Mesendoderm (in vitro differentiated cells): Measurements from ENCODE around the gene DYRK1A.

Source experiments
- DNase-seq: peaks from one replicate; pipeline ENCODE4 v3.0.0; 2013
- H2AK5ac ChIP-seq: 2 replicates; pipeline ENCODE4 v1.6.1; 2013; ENCODE audit warnings: low read length, inconsistent platforms
- H2BK120ac ChIP-seq: 2 replicates; pipeline ENCODE4 v1.6.1; 2013; ENCODE audit warnings: low read depth, mild to moderate bottlenecking, low read length, moderate library complexity, mixed read lengths
- H2BK15ac ChIP-seq: replicated peaks from 2 replicates; pipeline ENCODE4 v1.6.1; 2013; ENCODE audit warnings: low read depth, mild to moderate bottlenecking, moderate library complexity
- H2BK5ac ChIP-seq: 2 replicates; pipeline ENCODE4 v1.6.1; 2013; ENCODE audit warnings: low read length, inconsistent platforms
- H3K18ac ChIP-seq: 2 replicates; pipeline ENCODE4 v1.6.1; 2013; ENCODE audit warnings: mild to moderate bottlenecking, low read length, mixed read lengths
- H3K23ac ChIP-seq: one replicate; pipeline ENCODE4 v1.6.1; 2013; ENCODE audit warnings: low read length
- H3K27ac ChIP-seq: 2 replicates; pipeline ENCODE4 v1.5.1; 2013; ENCODE audit warnings: low read depth, mild to moderate bottlenecking, inconsistent platforms, low read length, moderate library complexity
- H3K27me3 ChIP-seq: 2 replicates; pipeline ENCODE4 v1.6.1; 2013; ENCODE audit warnings: low read length, control low read depth, mild to moderate bottlenecking, inconsistent platforms; ENCODE audit not compliant: insufficient read depth, poor library complexity
- H3K36me3 ChIP-seq: 2 replicates; pipeline ENCODE4 v1.6.1; 2013; ENCODE audit warnings: low read length, inconsistent platforms; ENCODE audit not compliant: control insufficient read depth, insufficient read depth
- H3K4ac ChIP-seq: one replicate; pipeline ENCODE4 v1.6.1; 2013; ENCODE audit warnings: low read depth, mild to moderate bottlenecking, low read length, moderate library complexity
- H3K4me1 ChIP-seq: 2 replicates; pipeline ENCODE4 v1.6.1; 2013; ENCODE audit warnings: low read depth, low read length, inconsistent platforms; ENCODE audit not compliant: control insufficient read depth
- H3K4me2 ChIP-seq: 2 replicates; pipeline ENCODE4 v1.6.1; 2013; ENCODE audit warnings: low read length
- H3K4me3 ChIP-seq: 2 replicates; pipeline ENCODE4 v1.5.1; 2013; ENCODE audit warnings: mild to moderate bottlenecking, low read length
- H3K56ac ChIP-seq: one replicate; pipeline ENCODE4 v1.6.1; 2013; ENCODE audit warnings: low read length
- H3K79me1 ChIP-seq: 2 replicates; pipeline ENCODE4 v1.6.1; 2013; ENCODE audit warnings: low read length, inconsistent platforms
- H3K79me2 ChIP-seq: 2 replicates; pipeline ENCODE4 v1.6.1; 2013; ENCODE audit warnings: mild to moderate bottlenecking, low read length; ENCODE audit not compliant: control insufficient read depth, insufficient read depth
- H3K9ac ChIP-seq: 2 replicates; pipeline ENCODE4 v1.6.1; 2013; ENCODE audit warnings: low read length, inconsistent platforms
- H4K5ac ChIP-seq: one replicate; pipeline ENCODE4 v1.6.1; 2013; ENCODE audit warnings: low read length
- H4K8ac ChIP-seq: one replicate; pipeline ENCODE4 v1.6.1; 2013; ENCODE audit warnings: low read depth, mild to moderate bottlenecking, control low read depth, low read length, moderate library complexity
- WGBS: extraction: QIAGEN DNeasy Blood & Tissue Kit; methylation state at CpG from one replicate; pipeline ENCODE4 v1.1.7; 2013; ENCODE audit warnings: low lambda C conversion rate, missing lambda C conversion rate; ENCODE audit not compliant: insufficient coverage; ENCODE audit errors: extremely low coverage; 5-methylcytosine and 5-hydroxymethylcytosine counted together

DYRK1A gene

DNA sequence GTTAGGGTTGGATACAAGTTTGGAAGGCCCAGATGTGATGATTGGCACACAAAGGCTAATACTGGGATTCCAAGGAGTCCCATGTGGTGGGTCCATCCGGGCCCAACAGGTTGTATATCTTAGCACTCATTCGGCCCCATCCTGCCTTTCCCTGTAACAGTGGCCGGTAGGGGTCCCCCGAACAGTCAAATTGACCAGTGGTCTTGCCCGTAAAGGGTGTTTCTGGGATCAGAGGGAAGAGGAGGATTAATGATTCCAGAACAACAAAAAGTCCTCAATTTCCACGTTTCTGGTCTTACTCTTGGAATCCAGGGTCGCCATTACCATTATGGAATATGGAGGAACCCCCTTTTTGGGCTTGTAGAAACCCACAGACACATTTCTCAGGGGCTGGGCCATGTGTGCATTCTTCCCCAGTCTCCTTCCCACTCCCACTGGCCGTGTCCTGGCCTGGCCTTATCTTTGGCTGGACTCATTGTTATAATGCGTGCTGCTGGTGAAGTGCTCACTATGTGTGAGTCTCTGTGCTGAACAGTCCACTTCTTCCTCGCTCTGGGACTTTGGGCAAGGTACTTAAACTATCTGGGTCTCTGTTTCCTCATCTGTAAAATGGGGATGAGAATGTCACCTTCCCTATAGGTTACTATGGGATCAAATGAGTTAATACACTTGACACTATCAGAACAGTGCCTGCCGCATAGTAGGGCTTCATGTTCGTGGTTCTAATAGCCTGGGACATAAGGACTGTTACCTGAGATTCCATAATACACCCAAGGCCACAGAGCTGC, 161.8 kb downstream of the DYRK1A start:
- H3K4me3 ChIP-seq, result no peak overlapping the region
- no peak overlapping the region for H3K56ac ChIP-seq
- no peak overlapping the region for H2BK15ac ChIP-seq
- H3K18ac ChIP-seq, result no peak overlapping the region
- no CpG with 5 or more reads among the region's 12 CpGs for WGBS
- no peak overlapping the region for H3K4me2 ChIP-seq
- H3K23ac ChIP-seq, result no peak overlapping the region
- no peak overlapping the region for H2BK5ac ChIP-seq
- H3K79me1 ChIP-seq, result no peaks in the 10 kb centered on the region
- no peak overlapping the region for H4K8ac ChIP-seq
- H3K4me1 ChIP-seq, result no peaks in the 10 kb centered on the region
- no peak overlapping the region for H3K9ac ChIP-seq
- H3K36me3 ChIP-seq, result no peaks in the 10 kb centered on the region
- H2AK5ac ChIP-seq, result no peak overlapping the region
- DNase-seq, result no peak
- no peak overlapping the region for H4K5ac ChIP-seq
- no peak overlapping the region for H2BK120ac ChIP-seq
- H3K79me2 ChIP-seq, result no peaks in the 10 kb centered on the region
- no peak overlapping the region for H3K27ac ChIP-seq
- H3K4ac ChIP-seq, result no peak overlapping the region
- H3K27me3 ChIP-seq, result no peaks in the 10 kb centered on the region

DNA sequence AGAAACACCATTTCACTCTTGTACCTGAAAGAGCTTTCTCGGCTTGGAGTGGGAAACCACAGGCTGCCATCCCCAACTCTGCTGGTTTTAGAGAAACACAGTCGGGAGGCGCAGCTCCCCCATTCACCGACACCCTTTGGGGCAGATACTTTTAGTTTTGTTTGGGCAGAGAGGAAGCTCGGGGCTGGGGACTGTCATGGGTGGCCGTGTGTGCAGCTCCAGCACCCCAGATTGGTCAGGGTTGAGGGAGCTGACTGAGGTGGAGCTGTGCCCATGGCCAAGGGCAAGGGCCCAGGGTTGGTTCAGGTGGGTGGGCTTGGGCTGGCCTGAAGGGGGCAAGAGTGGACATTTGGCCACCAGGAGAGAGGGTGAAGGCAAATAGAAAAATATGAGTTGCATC, 163.1 kb downstream of the DYRK1A start:
- no peak overlapping the region for H3K4ac ChIP-seq
- H3K27me3 ChIP-seq, result no peaks in the 10 kb centered on the region
- no peak overlapping the region for H4K5ac ChIP-seq
- peak overlapping the region; percentile 7 for H3K56ac ChIP-seq
- H3K4me2 ChIP-seq, result no peak overlapping the region
- H2AK5ac ChIP-seq, result no peak overlapping the region
- H4K8ac ChIP-seq, result no peak overlapping the region
- no peaks in the 10 kb centered on the region for H3K79me2 ChIP-seq
- H3K4me1 ChIP-seq, result no peaks in the 10 kb centered on the region
- no peak overlapping the region for H3K4me3 ChIP-seq
- no peak for DNase-seq
- no peak overlapping the region for H3K18ac ChIP-seq
- H3K23ac ChIP-seq, result no peak overlapping the region
- WGBS, result no CpG with 5 or more reads among the region's 6 CpGs
- H3K36me3 ChIP-seq, result no peaks in the 10 kb centered on the region
- no peak overlapping the region for H3K9ac ChIP-seq
- H2BK5ac ChIP-seq, result no peak overlapping the region
- no peak overlapping the region for H2BK120ac ChIP-seq
- no peaks in the 10 kb centered on the region for H3K79me1 ChIP-seq
- H3K27ac ChIP-seq, result no peak overlapping the region
- no peak overlapping the region for H2BK15ac ChIP-seq

DNA sequence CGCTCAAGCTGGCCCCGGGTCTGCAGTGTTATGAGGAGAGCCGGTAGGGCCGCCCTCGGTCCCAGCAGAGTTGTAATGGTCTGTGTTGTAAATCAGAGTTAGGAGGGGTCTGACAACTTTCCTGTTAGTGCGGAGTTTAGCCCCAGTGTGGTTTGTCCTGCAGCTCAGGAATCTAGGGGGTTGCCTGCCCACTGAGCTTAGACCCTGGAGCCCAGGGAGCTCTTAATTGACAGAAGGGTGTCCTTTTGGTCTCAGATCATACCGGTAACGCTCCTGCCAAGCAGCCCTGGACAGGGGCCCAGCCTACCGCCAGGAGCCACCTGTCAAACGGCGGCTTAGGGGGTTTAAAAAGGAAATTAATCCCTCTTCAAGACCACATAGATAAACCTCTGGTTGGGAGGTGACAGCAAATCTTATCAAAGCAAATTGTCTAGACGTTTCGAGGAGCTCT, 164.4 kb downstream of the DYRK1A start:
- no peaks in the 10 kb centered on the region for H3K79me2 ChIP-seq
- H3K36me3 ChIP-seq, result no peaks in the 10 kb centered on the region
- H3K27ac ChIP-seq, result no peak overlapping the region
- no peak overlapping the region for H2BK15ac ChIP-seq
- H3K56ac ChIP-seq, result peak overlapping the region; percentile 25
- H4K8ac ChIP-seq, result no peak overlapping the region
- H4K5ac ChIP-seq, result no peak overlapping the region
- H3K4me3 ChIP-seq, result no peak overlapping the region
- H3K9ac ChIP-seq, result no peak overlapping the region
- no peak overlapping the region for H3K23ac ChIP-seq
- no peaks in the 10 kb centered on the region for H3K79me1 ChIP-seq
- H2BK5ac ChIP-seq, result no peak overlapping the region
- H3K18ac ChIP-seq, result no peak overlapping the region
- H3K4ac ChIP-seq, result no peak overlapping the region
- no CpG with 5 or more reads among the region's 13 CpGs for WGBS
- H3K4me2 ChIP-seq, result no peak overlapping the region
- no peaks in the 10 kb centered on the region for H3K27me3 ChIP-seq
- no peak overlapping the region for H2AK5ac ChIP-seq
- H3K4me1 ChIP-seq, result no peaks in the 10 kb centered on the region
- DNase-seq, result no peak
- no peak overlapping the region for H2BK120ac ChIP-seq

DNA sequence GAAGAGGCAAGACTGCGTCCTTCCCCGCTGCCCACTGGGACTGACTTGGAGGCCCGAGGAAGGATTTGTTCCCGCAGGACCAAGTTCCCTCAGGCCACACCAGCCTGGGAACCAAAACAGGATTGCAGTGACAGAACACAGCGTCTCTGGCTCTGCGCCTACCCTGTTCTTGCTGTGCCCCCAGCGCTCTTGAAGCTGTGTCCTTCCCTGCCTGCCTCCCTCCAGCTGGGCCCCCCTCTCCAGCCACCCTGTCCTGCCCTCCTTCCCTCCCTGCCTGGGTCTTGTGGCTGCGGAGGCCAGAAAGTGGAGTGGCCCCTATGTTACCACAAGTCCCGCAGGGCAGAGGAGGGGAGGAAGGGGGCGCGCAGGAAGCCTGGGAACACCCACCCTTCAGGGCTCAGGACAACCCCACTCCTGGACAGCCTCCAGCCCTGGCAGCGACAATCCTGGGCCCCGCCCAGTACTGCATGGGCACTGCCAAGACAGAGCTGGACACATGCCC, 164.9 kb downstream of the DYRK1A start:
- H2BK15ac ChIP-seq, result no peak overlapping the region
- no peak for DNase-seq

DNA sequence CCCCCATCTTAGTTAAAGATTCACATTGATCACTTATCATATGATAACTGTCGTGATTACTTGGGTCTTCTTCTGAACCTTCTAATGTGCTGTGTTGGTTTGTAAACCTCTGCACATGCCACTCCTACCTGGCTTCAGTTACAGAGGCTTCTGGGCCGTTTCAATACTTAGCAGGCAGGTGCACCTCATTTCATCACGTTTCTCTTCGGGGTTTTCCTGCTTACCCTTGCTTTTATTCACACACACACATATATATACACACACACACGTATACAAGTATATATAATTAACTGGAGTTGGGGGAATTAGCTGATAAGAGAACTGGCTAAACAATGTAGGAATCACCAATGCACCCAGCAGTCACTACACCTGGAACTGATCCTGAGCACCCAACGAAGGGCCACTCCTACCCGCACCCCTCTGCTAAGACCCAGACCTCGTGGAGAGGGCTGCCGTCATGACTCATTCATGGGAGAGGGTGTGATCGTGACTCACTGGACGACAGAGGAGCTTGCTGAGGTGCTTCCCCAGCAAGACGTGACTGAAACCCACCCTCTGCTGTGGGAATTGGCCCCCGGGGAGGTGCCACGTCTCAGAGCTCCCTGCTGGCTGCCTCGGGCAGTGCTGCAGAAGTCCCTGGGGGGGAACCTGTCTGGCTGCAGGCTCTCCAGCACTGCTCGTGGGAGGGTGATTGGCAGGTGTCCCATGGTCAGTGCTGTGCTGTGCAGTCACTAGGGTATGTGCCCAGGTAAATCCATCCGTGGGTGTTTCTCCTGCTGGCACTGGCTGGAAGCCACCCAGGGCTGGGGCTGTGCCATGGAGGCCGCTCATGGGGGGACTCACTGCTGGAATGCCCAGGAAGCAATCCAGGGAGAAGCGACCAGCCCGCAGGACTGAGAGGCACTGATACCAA, 166.6 kb downstream of the DYRK1A start:
- Histone ChIP-seq H3K18ac (no peak overlapping the region), H3K4me3 (no peak overlapping the region), H2BK15ac (no peak overlapping the region), H4K8ac (no peak overlapping the region), H2BK120ac (no peak overlapping the region), H2BK5ac (no peak overlapping the region), H3K4ac (no peak overlapping the region), H4K5ac (no peak overlapping the region), H3K79me1 (no peaks in the 10 kb centered on the region), H3K27me3 (no peaks in the 10 kb centered on the region), H3K4me2 (no peak overlapping the region), H3K79me2 (no peaks in the 10 kb centered on the region), H3K23ac (no peak overlapping the region), H3K9ac (no peak overlapping the region), H3K56ac (no peak overlapping the region), H3K36me3 (no peaks in the 10 kb centered on the region), H3K27ac (no peak overlapping the region), H2AK5ac (no peak overlapping the region), H3K4me1 (no peaks in the 10 kb centered on the region)
- peak; percentile 49 for DNase-seq
- WGBS, result no CpG with 5 or more reads among the region's 20 CpGs

More for the DNA sequence above, 164.9 kb downstream of the DYRK1A start:
- H3K79me2 ChIP-seq, result no peaks in the 10 kb centered on the region
- no peak overlapping the region for H4K8ac ChIP-seq
- no peak overlapping the region for H3K4me2 ChIP-seq
- H2BK5ac ChIP-seq, result no peak overlapping the region
- no CpG with 5 or more reads among the region's 13 CpGs for WGBS
- H3K56ac ChIP-seq, result peak overlapping the region; percentile 67
- H4K5ac ChIP-seq, result no peak overlapping the region
- H3K23ac ChIP-seq, result no peak overlapping the region
- H3K79me1 ChIP-seq, result no peaks in the 10 kb centered on the region
- H3K4me3 ChIP-seq, result no peak overlapping the region
- no peaks in the 10 kb centered on the region for H3K4me1 ChIP-seq
- no peak overlapping the region for H2BK120ac ChIP-seq
- no peak overlapping the region for H3K9ac ChIP-seq
- no peak overlapping the region for H3K27ac ChIP-seq
- no peak overlapping the region for H2AK5ac ChIP-seq
- H3K4ac ChIP-seq, result no peak overlapping the region
- no peaks in the 10 kb centered on the region for H3K36me3 ChIP-seq
- H3K27me3 ChIP-seq, result no peaks in the 10 kb centered on the region
- no peak overlapping the region for H3K18ac ChIP-seq
